Hematopoietic multipotent progenitor cell treated with erythropoietin and hydrocortisone succinate and interleukin-3 and kit ligand, for 8 days (in vitro differentiated cells): ENCODE data around the gene HECTD3.

Experiments
- DNase-seq: peaks from one replicate; pipeline ENCODE4 v3.0.0-alpha.2; 2015

The HECTD3 gene

DNA sequence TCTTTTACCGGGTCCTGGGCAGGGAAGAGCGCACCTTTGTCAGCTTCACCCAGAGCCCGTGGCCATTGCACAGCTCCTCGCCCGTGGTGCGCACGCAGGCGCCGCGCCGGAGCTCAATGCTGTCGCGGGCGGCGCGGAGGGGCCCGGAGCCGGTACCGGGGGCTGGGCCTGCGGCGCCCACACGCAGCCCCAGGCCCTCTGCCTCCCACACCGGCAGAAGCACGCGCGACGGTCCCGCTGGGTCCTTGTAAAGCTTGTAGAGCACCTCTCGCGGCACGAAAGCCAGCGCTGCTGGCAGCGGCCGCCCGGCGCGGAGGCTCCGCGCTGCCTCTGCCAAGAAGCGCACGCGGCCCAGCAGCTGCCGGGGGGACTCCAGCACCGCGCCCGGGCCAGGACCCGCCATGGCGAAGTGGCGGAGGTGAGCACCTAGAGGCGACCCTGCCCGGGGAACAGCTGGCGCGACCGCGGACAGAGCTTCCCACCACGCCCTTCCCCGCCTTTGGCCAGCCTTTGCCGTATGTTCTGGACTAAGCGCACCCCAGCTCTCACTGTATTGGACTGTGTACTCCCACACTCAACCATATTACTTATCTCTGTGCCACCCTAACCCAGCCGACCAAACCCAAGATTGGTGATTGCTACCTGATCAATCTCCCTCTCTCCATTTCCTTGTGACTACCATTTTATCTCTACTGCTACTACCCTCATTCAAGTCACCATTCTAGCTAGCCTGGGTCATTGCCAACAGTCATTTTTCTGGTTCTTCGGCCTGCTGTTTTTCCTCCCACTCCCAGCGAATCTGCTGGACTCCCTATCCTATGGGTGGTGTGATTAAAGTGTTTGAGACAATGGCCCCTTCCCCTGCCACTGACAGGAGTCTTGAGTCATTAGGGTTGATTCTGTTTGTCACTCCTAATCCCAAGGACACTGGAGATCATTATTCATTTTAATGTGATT lies at the start of gene HECTD3:
Gene HECTD3, minus strand, starts transcription at position 470 of the 957 bp plus-strand sequence. Its CDS starts 67 bp downstream, at position 403.
- DNase-seq: peak; percentile 91

GRCh38 chr1:45059829-45060228 lies 48.7 kb upstream of the HECTD3 start:
- no peak for DNase-seq

- DNase-seq: no peak
Observed at GRCh38 chr1:45057542-45057941, 46.4 kb upstream of the HECTD3 start.

DNA sequence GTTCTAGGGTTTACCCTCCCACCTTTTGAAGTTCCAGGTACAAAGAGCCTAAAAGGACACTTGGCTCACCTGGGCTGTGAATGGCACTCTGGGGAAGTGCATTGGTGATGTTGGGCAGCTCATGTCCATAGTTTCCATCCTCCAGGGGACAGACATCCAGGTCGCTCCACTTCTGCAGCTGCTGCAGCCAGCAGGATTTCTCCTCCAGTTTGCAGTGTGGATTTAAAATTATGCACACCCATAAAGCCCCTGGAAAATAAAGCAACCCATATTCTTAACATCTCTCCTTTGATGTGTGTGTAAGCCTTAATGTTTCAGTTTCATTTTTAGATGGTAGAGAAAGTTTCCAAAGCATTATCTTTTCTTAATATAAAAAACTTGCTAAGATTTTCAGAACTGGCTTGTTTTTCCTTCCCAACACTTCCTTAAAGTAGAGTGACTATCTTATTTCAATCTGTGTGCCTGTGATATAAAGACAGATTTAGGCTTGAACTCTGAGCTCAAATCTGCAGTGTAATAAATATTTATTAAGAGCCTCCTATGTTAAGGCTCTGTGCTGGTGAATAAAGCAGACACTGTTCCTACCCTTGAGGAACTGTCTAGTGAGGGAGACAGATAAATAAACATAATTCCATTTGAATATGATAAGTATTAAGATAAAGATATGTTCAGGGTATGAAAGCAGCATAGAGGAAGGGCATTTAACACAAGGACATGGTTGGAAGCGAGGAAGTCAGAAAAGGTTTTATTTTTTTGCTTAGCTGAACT lies 40.1 kb upstream of the HECTD3 start:
- no peak for DNase-seq

GRCh38 chr1:45047032-45047431 lies 35.9 kb upstream of the HECTD3 start:
- no peak for DNase-seq

- DNase-seq: no peak
Observed at GRCh38 chr1:45044916-45045315, 33.8 kb upstream of the HECTD3 start.

- no peak for DNase-seq
Observed at GRCh38 chr1:45043094-45043493, 32.0 kb upstream of the HECTD3 start.

GRCh38 chr1:45040297-45040696 lies 29.2 kb upstream of the HECTD3 start:
- DNase-seq: no peak

DNA sequence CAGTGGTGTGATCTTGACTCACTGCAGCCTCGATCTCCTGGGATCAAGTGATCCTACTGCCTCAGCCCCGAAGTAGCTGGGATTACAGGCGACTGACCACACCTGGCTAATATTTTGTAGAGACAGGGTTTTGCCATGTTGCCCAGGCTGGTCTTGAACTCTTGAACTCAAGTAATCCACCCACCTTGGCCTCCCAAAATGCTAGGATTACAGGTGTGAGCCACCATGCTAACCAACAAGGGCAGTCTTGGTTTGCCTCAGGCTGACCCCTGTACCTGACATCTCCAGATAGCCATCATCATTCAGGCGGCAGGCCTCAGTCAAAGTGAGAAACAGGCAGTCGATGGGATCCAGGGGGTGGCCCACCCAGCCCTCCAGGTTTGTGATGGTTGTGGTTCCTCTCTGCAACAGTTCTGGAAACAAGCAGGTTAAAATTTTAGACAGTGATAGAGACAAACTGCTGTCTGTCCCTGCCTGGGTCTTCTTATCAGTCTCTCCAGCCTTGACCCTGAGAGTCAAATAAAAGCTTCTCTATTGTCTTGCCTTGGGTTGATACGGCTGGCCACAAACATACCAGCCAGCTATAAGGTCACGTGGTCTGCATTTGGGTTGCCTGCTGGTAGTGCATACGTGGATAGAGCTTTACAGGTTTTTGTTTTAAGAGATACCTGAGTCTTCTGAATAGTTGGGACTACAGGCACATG lies 27.7 kb upstream of the HECTD3 start:
- peak; percentile 96 for DNase-seq

- no peak for DNase-seq
Observed at GRCh38 chr1:45038240-45038639, 27.1 kb upstream of the HECTD3 start.

- DNase-seq: peak; percentile 89
Observed at GRCh38 chr1:45037456-45037855, 26.3 kb upstream of the HECTD3 start.

DNA sequence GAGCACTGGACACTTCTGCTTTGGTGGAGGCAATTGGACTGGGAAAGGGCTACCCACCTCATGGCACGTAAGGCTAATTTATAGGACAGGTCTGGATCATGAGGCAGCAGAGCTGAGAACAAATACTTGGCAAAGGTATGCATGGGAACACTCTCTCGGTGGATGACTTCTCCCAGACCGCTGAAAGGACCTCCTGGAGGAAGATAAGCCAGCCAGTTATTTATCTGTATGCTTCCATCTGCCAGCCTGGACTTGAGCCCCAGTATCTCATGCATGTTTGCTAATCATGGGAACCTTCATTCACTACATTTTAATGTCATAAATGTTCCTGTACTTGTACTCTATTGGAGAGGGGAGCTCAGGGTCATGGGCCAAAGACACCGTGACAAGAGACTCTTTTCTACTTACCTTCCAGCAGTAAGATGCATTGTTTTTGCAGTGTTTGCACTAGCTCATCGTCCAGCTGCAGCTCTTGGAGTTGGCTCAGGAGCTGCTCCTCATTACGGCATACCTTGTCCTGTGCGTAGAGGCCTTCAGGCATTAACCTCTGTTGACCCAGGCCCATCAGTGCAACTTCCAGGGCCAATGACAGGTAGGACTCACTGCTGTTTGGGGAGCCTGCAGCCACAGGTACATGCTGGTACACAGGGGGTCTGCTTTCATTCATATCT lies 24.6 kb upstream of the HECTD3 start:
- peak; percentile 95 for DNase-seq

- DNase-seq: no peak
Observed at GRCh38 chr1:45033356-45033755, 22.2 kb upstream of the HECTD3 start.

GRCh38 chr1:45032837-45033236 lies 21.7 kb upstream of the HECTD3 start:
- DNase-seq: no peak

DNA sequence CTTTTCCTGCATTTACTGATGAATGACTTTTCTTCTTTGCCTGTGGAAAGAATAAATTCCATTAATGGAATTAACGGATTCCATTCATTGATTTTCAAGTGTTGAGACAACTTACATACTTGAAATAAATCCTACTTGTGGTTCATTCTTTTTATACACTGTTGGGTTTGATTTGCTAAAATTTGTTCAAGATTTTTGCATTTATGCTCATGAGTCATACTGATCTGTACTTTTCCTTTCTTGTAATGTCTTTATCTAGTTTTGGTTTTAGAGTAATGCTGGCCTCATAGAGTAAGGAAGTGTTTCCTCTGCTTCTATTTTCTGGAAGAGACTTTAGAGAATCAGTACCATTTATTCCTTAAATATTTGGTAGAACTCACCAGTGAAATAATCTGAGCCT lies 15.3 kb upstream of the HECTD3 start:
- DNase-seq: no peak

DNA sequence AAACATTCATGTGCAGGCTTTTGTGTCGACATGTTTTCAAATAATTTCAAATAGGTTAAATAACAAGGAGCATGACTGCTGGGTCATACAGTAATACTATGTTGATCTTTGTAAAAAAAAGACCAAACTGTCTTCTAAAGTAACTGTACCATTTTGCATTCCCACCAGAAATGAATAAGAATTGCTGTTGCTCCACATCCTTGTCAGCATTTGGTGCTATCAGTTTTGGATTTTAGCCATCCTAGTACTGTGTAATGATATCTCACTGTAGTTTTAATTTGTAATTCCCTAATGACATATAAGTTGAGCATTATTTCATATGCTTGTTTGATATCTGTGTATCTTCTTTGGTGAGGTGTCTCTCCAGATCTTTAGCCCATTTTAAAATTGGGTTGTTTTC lies 12.5 kb upstream of the HECTD3 start:
- DNase-seq: no peak

- peak; percentile 77 for DNase-seq
Observed at GRCh38 chr1:45018599-45019230, 7.6 kb upstream of the HECTD3 start.

DNA sequence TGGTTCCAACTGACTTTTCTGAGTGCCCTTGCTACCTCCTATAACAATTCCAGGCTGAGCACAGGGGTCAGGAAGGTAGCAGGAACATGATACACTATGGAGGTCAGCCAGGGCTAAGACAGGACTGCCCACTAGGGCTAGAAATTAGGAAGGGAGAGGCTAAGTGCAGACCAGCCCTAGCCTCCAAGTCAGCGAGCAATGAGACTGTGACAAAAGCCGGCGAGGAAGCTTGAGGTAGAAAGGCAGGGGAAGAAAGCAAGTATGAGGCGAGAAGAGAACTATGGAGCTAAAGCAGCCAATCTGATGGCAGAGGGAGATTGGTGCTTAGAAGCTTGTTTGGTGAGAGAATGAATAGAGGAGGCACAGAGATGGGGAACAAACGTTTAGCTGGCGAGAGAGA lies 5.6 kb upstream of the HECTD3 start:
- peak; percentile 30 for DNase-seq

- no peak for DNase-seq
Observed at GRCh38 chr1:45016090-45016697, 5.1 kb upstream of the HECTD3 start.

- peak; percentile 7 for DNase-seq
Observed at GRCh38 chr1:45015683-45016082, 4.6 kb upstream of the HECTD3 start.

GRCh38 chr1:45014321-45015028 lies 3.4 kb upstream of the HECTD3 start:
- peak; percentile 87 for DNase-seq
